GM18502 (cell line): ENCODE measurements around the gene ADCY3.
A peak's percentile ranks its signal among the peaks of the same experiment; 100 is the strongest.

ENCODE experiments used
- ATAC-seq: cut with Tn5 transposase; IDR thresholded peaks from one replicate; pipeline ENCODE4 v1.9.1; 2021; ENCODE audit warnings: mild to moderate bottlenecking; ENCODE audit not compliant: unreplicated experiment, poor library complexity

The ADCY3 gene

DNA sequence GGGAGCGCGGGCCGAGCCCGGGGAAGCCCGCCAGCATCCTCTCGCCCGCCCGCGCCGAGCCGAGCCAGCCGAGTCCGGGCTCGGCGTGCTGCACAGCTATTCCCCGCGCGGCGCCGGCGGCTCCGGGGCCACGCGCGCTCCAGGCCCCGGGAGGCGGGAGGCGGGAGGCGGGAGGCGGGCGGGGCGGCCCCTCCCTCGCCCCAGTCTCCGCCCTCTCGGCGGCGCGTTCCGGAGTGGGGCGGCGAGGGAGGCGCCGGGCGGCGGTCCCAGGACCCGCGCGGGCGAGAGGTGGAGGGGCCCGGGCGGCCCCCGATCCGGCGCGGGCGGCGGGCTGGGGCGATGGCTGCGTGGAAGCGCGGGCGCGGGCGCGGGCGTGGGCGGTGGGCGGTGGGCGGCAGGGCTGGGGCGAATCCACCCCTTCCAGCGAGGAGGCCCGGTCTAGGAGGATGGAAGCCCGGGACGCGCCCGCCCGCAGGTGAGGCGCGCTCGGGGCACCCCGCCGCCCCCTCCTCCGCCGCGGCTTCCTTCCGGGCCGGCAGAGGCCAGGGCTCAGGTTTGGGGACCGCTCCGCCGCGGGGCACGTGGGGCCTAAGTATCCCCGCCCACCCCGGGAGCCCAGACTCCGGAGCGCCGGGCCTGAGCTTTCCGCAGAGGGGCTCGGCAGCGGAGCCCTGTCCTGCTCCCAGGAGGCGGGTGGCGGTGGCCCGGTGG, at the start of gene ADCY3:
TSS of gene ADCY3 (minus strand) at position 140 of the 711 bp plus-strand sequence. CDS start 1,250 bp downstream, outside the sequence.
- ATAC-seq = peak; percentile 55

DNA sequence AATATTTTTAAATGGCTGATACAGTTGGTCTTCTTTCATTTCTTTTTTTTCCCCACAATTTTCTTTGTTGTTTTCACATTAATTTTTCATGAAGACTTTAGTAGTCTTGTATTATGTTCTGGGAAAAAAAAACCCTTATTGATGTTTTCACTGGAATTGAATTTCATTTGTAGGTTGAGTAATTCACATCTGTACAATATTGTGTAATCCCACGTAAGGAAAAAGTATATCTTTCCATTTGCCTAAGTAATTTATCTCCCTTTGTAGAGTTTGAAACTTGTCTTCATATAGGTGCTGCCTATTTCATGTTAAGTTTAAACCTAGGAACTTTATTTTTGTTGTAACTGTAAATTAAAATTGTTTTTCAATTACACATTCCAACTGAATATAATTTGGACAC, 49.7 kb upstream of the ADCY3 start:
- no peak for ATAC-seq

GRCh38 chr2:24961903-24962302, 41.9 kb upstream of the ADCY3 start:
- ATAC-seq = no peak

GRCh38 chr2:24959761-24960160, 39.7 kb upstream of the ADCY3 start:
- ATAC-seq = no peak

- ATAC-seq = no peak
Observed at GRCh38 chr2:24958411-24958935, 38.4 kb upstream of the ADCY3 start.

DNA sequence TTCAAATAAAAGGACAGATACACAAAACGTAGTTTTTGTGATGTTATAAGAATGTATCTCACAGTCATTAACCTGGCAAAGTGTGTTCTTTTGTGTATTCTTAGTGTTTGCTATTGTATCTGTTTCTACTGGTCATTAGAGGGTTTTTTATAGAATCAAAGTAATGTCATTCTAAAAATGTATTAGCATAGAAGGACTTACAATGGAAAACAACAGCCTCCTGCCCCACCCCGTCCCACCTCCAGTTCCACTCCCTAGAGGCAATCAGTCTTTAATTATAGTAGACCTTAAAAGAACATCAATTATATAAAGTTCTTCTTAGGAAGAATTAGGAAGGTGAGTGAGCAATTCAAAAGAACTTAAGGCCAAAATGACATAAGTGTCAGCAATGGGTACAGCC, 37.9 kb upstream of the ADCY3 start:
- ATAC-seq = no peak

- ATAC-seq = no peak
Observed at GRCh38 chr2:24957221-24957620, 37.2 kb upstream of the ADCY3 start.

DNA sequence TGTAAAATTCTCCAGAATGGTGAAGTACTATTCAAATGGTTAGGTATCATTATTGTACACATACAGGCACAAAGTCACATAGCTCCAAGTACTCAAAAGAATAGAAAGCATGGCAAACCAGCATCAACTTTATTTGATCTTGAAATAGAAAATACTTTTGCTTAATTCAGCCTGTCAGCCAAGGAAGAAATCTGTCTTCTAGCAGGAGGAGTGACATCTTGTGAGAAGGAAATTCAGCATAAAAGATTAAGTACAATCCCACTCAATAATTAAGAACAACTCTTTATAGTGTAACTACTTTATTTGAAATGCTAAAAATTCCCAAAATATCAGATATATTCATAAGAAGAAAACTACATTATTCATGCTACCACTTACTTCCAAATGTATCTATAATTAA, 35.9 kb upstream of the ADCY3 start:
- no peak for ATAC-seq

- ATAC-seq = no peak
Observed at GRCh38 chr2:24955232-24955631, 35.2 kb upstream of the ADCY3 start.

GRCh38 chr2:24950102-24950501, 30.1 kb upstream of the ADCY3 start:
- no peak for ATAC-seq

DNA sequence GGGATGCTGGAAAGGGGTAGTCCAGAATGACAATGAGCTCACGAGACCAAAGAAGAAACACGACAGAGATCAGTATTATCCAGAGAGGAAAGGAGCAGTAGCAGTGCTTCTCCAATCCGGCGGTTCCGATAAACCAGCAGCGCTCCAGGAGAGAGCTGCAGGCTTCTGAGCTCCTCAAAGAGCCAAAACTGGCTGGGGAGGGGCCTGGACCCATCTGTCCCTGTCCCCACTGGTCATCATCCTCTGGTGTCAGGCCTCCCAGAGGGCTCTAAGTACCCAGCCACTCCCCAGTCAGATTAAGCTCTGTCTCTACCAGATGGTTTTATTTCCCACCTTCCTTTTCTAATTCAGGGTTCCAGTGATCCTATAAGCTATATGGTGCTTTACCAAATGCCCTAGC, 28.5 kb upstream of the ADCY3 start:
- ATAC-seq = no peak

- no peak for ATAC-seq
Observed at GRCh38 chr2:24947561-24948157, 27.6 kb upstream of the ADCY3 start.

- no peak for ATAC-seq
Observed at GRCh38 chr2:24945907-24946306, 25.9 kb upstream of the ADCY3 start.

GRCh38 chr2:24943427-24944053, 23.5 kb upstream of the ADCY3 start:
- no peak for ATAC-seq

- ATAC-seq = no peak
Observed at GRCh38 chr2:24939353-24939752, 19.3 kb upstream of the ADCY3 start.

- ATAC-seq = no peak
Observed at GRCh38 chr2:24937236-24937635, 17.2 kb upstream of the ADCY3 start.

GRCh38 chr2:24935145-24935544, 15.1 kb upstream of the ADCY3 start:
- ATAC-seq = no peak

DNA sequence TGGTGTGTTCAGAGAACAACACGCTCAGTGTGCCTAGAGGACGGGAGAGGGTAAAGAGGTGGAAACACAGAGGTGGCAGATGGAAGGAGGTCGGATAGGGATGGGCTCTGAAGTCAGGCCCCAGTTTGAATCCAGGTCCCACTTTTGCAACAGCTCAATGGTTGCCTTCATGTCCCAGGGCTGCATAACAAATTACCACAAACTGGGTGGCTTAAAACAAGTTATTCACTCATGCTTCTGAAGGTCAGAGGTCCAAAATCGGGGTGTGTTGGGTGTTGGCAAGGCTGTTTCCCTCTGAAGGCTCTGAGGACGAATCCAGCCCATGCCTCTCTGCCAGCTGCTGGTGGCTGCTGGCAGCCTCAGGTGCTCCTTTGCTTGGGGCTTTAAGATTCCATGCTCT, 12.7 kb upstream of the ADCY3 start:
- ATAC-seq = no peak

- peak; percentile 76 for ATAC-seq
Observed at GRCh38 chr2:24930768-24931167, 10.7 kb upstream of the ADCY3 start.

DNA sequence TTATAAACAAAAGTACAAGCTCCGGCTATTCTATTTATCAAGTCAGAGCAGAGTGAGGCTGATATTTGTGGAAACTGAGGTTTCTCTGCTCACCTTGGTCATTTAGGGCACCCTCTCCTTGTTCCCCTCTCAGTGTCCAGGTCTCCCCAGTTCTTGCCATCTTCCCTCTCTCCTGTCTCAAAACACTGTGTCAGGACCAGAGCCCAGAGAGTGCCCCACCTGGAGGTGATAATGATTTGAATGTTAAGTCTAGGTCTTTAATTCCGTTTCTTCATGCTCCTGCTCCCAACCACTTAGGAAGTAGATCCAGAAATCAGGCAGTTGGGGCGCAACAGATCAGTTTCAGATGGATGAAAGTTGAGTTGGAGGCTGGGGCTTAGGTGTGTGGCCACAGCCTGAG, 9.2 kb upstream of the ADCY3 start:
- ATAC-seq = no peak

DNA sequence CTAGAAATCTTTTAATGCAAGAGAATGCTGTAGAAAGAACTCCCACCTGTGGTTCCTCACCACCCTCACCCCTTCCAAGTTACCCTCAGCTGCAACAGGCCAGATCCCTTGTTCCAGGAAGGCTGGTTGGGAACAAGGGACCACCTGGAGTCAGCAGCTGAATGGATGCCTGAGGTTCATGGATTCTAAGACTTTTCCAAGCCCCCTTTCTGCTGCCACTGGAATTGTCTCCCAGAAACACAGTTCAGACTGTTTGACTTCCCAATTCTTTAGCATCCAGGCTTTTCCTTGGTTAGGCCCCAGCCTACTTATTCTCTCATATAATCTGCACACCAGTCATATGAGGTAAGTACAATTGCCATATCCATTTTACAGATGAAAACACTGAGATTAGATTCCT, 8.0 kb upstream of the ADCY3 start:
- no peak for ATAC-seq
